ENCODE data around the gene ELOVL7.

- TF ChIP-seq CTCF (IDR thresholded peaks at IDR 0.05; ENCODE audit: low read length) = no peak
- no peak for TF ChIP-seq EZH2 (IDR thresholded peaks at IDR 0.05; ENCODE audit: borderline replicate concordance, low read length)
These were observed 41.8 kb downstream of the ELOVL7 start for GRCh38 chr5:60802226-60802625.

Data from OCI-LY1 (cell line).